ENCODE measurements around the gene HEG1.

DNA sequence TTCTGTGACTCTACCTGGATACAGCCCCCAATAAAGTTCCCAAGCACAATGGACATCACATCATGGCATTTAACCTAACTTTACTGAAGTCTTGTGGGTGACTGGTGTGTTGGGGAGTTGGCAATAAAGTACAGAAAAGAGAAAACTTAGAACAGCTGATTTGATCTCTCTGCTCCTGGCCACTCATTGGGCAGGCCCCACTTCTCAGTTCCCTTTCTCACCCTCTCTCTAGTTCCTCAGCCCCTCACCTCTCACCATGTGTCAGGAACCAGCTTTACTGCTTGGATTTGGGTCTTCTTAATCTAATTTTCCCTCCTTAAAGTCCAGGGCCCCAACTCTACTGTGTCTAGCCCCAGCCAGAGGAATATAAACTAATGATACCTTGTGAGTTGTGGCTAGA lies 120.5 kb downstream of the HEG1 start:
- TF ChIP-seq CTCF (IDR thresholded peaks at IDR 0.05), result no peak
- no peak for TF ChIP-seq POLR2A (IDR thresholded peaks at IDR 0.05)
- TF ChIP-seq EP300 (IDR thresholded peaks at IDR 0.05), result no peak
